NCI-H774 (cell line): ENCODE measurements around the gene SMURF1.

ENCODE experiments used
- DNase-seq: peaks from one replicate; lab custom pipeline; 2025; lab: John Stamatoyannopoulos, UW

The SMURF1 gene

DNA sequence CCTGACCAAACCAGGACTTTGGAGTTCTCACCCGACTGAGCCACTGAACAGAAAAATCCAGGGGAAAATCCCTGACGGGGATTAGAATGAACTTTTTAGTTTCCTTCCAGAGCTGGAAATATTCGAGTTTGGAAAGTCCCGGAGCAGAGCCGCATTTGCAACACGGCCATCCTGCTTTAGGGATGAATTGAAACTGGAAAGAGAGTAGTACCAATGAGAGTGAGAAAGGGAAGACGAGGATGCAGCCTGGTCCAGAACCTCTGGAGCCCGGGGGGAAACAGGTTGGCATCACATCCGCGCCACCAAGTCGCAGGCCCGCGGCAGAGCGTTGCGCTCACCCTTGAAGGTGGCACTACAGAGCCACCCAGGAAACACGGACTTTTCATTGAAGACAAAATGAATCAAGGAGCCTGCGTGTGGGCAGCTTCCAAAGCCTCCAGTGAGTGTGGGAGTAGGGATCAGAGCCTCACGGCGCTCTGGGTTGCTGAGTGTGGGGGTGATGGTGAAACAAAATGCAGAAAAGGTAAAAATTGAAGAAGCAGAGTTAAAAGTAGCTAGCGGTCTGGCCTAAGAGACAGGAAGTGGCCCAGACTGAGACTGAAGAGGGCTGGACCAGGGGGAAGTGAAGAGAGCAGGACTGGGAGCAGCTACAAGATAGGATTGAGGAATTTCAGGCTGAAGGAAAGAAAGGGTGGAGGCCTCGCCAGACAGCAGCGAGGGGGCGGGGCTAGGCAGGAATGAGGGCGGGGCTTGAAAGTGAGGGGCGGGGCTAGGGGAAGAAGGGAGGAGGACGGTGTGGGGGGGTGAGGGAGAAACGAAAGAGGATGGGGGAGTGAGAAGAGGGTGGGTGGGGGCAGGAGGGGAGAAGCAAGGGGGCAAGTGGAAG, 1.8 kb downstream of the SMURF1 start:
- no peak for DNase-seq

DNA sequence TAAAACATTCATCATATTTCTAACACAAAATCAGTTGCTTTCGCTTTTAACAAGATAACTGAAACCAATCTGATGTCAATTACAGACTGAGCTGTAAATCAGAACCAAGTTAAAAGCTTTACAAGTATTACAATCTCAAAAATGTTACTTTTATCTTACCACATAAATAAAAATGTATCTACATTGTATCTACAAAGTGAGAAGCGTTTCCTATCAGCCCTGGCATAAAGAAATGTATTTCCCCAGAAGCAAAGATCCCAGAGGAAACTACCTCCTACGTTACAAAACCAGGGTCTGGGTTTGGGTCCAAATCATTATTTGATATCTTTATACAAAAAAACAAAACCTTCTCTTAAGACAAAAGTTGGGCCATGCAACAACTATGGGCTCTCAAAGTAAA, 2.6 kb downstream of the SMURF1 start:
- no peak for DNase-seq

DNA sequence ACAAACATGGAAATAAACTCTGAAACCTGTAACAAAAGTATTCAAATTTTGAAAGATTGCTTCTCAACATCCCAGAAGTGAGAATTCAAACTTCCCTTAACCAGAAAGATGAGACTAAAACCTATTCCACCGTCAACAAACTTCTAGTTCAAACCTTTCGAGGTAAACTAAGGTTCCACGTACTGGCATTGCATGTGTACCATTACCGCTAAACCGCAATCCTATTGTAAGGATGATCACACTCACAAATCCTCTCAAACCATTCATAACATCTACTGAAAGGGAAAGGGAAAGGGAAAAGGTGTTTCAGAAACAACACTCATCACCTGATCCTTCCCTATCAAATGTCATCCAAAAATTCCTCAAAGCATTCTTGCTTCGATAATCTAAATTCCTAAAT, 3.1 kb downstream of the SMURF1 start:
- no peak for DNase-seq

DNA sequence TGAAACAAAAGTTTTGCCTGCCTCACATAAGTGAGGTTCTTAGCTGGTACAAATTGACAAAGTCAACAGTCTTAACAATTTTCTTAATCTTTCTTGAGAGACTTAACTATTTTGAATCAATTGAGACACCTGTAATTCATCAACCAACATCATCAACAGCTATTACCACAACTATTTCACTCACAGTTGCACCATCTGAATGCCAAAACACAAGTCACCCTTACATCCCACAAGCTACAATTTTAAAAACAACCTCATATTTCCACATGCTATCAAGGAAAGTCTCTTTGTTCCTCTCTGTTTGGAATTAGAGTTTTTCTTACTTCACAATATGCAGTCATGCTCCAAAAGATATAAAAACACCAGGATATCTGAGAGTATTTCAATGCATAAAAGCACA, 4.9 kb downstream of the SMURF1 start:
- DNase-seq, result no peak

GRCh38 chr7:99137411-99138180, 6.3 kb downstream of the SMURF1 start:
- DNase-seq, result no peak

DNA sequence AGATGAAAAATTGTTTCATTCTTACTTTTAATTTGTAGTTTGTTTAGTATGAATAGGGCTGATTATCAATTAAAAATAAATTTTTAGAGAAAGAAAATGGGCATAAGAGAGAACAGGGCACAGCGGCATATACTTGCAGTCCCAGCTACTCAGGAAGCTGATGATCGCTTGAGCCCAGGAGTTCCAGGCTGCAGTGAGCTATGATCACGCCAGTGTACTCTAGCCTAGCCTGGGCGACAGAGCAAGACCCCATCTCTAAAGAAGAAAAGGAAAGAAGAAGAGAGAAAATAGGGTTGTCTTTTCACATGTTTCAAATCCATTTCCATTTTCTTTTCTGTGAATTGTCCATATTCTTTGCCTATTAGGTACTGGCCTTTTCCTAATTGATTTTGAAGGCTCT, 8.0 kb downstream of the SMURF1 start:
- DNase-seq, result no peak

DNA sequence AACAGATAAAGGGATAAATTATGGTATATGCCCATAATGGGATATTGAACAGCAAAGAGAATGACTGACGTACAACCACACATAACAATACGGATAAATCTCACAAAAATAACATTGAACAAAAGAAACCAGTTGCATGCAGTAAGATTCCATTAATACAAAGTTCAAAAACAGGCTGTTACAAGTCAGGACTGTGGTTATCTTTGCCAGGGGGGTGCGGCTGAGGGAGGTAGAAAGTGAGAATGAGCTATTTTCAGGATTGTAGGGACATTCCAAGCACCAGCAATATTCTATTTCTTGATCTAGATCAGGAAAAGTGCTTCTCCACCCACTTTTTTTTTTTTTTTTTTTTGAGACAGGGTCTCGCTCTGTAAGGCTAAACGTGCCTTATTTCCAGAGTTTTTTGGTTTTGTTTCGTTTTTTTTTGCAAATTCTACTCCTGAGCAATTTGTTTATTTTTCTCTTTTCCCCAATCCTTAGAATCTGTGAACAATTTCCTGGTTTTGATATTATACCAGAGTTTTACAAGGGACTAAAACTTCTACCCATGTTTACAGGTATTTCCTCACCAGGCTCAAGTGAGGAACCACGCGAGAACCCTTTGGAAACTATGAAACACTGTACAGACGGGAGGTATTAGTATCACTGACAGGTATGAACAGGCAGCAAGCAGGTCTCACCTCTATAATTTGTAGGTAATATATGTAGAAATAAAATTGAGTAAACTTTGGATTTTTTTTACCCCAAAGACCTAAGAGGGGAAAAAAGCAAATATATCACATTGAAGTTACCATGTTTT, 9.9 kb downstream of the SMURF1 start:
- DNase-seq, result no peak

- no peak for DNase-seq
Observed at GRCh38 chr7:99132595-99133321, 11.2 kb downstream of the SMURF1 start.

- no peak for DNase-seq
Observed at GRCh38 chr7:99131290-99131689, 12.6 kb downstream of the SMURF1 start.

- no peak for DNase-seq
Observed at GRCh38 chr7:99129536-99129935, 14.4 kb downstream of the SMURF1 start.

DNA sequence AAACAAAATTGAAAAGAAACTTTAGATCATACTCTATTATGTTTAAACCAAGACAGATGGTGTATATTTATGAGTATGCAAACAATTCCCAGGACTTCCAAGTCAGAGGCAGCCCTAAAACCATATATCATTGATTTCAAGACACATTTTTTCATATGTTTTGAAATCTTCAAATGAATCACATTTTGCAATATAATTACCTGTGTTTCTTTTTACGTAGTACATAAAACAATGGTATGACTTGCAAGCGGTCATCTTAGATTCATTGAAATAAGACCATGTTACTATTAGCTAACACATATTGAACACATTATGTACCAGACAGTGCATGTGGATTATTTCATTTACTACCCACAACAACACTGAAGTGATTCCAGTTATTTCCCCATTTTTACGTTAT, 14.9 kb downstream of the SMURF1 start:
- no peak for DNase-seq

DNA sequence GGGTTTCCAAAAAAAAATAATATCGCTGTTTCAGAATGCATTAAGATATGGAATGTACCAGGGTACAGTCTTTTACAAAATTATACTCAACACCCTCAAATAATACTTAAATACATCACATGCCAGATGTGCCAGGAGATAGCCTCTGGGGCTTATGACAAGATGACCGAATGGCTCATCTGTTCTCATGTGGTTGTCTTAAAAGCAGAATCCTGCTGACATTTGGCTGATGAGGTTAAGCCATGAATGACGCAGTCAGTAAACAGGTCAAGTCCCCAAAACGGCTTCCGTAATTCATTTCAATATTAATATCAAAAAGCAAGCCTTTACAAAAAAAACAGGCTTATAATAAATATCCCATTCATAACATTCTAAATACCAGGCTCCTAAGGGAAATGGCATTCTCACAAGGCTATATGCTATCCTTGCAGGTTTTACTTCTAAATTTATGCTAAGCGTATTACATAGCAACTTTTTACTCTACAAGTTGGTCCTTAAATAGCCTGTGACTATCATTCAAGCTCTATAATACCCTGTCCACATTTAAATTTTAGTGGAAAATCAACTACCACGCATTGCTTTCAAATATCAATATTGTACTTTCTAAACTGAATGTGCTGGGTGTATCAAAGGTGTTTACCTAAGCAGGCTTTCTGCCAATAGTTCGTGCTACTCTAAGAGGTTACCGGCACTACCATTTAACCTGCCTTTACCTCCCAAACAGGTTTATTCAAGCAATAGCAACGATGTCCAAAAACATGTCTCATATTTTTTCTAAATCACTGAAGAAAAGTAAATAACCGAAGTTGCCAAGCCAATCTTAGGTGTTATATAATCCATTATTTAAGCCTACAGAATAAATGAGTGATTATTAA, 15.6 kb downstream of the SMURF1 start:
- peak; percentile 83 for DNase-seq

DNA sequence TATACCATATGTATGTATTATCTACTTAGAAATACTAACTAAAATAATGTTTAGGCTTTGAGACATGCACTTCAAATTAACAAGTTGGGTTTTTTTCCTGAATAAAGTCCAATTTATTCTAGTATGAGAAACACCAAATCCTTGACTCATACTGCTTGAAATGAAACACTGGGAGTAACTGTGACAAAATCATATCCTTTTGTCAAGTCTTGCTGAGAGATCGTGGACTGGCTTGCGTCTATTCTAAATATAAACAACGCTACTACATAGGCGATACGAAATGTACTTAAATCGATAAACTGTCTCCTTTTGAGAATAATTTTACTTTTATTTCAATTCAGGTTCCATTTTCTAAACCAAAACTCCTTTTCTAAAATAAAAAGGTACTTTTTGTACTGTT, 16.3 kb downstream of the SMURF1 start:
- DNase-seq, result no peak

GRCh38 chr7:99126921-99127553, 16.9 kb downstream of the SMURF1 start:
- DNase-seq, result no peak

DNA sequence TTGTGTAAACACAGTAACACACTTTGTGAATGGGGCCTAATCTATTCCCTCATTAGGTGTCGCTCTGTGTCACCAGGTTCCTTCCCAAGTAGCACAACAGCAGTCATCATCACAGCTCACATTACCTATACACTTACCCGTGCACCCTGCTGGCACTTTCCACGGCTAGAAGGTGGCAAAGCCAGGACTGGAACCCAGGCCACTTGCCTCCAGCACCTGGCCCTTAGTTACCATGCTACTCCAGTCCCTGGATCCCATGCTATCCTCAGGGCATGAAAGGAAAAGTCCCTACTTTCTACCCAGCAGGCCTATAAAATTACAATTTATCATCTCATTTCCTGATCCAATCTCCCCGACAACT, 18.4 kb downstream of the SMURF1 start:
- peak; percentile 33 for DNase-seq

DNA sequence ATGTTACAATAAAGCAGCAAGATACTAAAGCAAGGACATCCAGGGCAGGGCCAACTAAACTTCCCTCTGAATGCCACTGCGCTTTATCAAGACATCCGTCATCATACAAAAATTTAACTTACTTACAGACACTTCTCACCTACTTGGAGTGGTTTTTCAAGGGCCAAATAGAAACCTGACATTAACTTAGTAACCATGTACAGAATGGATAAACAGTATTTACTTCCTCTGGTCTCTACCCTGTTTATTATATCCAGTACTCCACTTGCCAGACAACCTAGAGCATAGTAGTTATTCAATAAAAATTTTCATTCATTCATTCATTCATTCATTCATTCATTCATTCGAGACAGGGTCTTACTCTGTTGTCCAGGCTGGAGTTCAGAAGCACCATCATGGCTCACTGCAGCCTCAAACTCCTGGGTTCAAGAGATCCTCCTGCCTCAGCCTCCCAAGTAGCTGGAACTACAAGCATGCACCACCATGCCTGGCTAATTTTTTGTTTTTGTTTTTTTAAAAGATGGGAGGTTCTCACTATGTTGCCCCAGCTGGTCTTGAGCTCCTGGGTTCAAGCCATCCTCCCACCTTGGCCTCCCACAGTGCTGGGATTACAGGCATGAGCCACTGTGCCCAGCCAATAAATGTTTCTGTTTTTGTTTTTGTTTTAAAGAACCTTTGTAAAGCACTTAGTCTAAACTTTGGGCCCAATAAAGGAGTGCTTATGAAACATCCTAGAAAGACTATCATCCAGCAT, 19.0 kb downstream of the SMURF1 start:
- DNase-seq, result no peak

- no peak for DNase-seq
Observed at GRCh38 chr7:99124236-99124635, 19.7 kb downstream of the SMURF1 start.

GRCh38 chr7:99123571-99124033, 20.3 kb downstream of the SMURF1 start:
- no peak for DNase-seq

- no peak for DNase-seq
Observed at GRCh38 chr7:99122762-99123161, 21.1 kb downstream of the SMURF1 start.
